Measurements from ENCODE around the gene AHCYL1. TPM values are rescaled to one million over a fixed set of nuclear protein-coding genes. Genes with fewer than 3 reads are reported as not detected.
A peak's percentile ranks its signal among the peaks of the same experiment; 100 is the strongest.
"Not testable (repeated sequence)": the region's sequence is repeated elsewhere in the genome, so short reads cannot be mapped to it uniquely, and the experiment has no call there.

AHCYL1 gene
- total RNA-seq, 1 experiment from 2014 or later = 26.3 TPM

DNA sequence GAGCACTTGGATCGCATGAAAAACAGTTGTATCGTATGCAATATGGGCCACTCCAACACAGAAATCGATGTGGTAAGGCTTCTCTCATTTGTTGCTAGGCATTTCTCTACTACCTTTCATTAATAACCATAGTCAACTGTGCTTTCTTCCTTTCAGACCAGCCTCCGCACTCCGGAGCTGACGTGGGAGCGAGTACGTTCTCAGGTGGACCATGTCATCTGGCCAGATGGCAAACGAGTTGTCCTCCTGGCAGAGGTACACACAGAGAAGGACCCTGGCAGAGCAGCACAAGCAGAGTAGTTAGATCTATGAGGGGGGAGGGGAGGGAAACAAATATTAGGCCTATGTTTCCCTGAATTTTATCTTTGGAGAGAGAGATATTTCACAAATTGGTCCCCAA lies 33.8 kb downstream of the AHCYL1 start:
- in situ Hi-C loops (cut with HindIII; ENCODE audit: low pct_unique_long_range_greater_than_20kb, low sequenced_read_pairs) = no loop called here
- DNase-seq (ENCODE audit: low read depth) = no peak

- DNase-seq (ENCODE audit: low read depth) = no peak
- in situ Hi-C loops (cut with HindIII; ENCODE audit: low pct_unique_long_range_greater_than_20kb, low sequenced_read_pairs) = no loop called here
These were observed 35.2 kb downstream of the AHCYL1 start for GRCh38 chr1:110019770-110020169.

GRCh38 chr1:110021285-110021684 lies 36.7 kb downstream of the AHCYL1 start:
- DNase-seq (ENCODE audit: low read depth) = no peak
- in situ Hi-C loops (cut with HindIII; ENCODE audit: low pct_unique_long_range_greater_than_20kb, low sequenced_read_pairs) = no loop called here

GRCh38 chr1:110024613-110025012 lies 40.0 kb downstream of the AHCYL1 start:
- no peak for DNase-seq (ENCODE audit: low read depth)
- in situ Hi-C loops (cut with HindIII; ENCODE audit: low pct_unique_long_range_greater_than_20kb, low sequenced_read_pairs) = no loop called here

DNA sequence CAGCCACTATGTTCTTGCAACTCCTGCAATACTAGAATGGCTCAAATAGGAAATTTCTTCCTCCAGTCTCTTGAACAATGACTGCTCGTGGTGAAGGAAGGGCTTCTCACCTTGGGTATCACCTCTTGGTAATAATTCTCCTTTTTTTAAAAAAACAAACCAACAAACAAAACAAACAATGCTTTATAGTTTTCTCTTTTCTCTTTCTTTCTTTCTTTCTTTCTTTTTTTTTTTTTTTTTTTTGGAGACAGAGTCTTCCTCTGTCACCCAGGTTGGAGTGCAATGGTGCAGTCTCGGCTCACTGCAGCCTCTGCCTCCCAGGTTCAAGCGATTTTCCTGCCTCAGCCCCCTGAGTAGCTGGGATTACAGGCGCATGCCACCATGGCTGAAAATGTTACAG lies 46.1 kb downstream of the AHCYL1 start:
- in situ Hi-C loops (cut with HindIII; ENCODE audit: low pct_unique_long_range_greater_than_20kb, low sequenced_read_pairs); DNase-seq (ENCODE audit: low read depth): not testable (repeated sequence)

DNA sequence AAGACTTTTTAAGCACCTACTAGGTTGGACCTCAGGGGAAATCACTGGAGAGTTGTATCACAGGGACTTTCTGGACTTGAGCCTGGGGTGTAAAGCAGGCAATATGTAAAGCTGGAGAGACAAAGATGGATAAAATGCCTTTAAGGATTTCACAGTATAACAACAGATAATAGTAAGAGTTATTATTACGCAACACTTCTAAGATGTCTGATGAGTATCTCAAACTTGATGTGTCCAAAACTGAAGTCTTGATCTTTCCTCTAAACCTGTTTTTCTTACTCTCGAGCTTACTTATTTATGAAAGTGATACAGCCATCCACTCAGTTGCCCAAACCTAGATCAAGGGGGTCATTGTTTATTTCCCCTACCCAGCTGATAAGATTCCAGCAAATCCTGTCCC lies 47.8 kb downstream of the AHCYL1 start:
- in situ Hi-C loops (cut with HindIII; ENCODE audit: low pct_unique_long_range_greater_than_20kb, low sequenced_read_pairs) = no loop called here
- DNase-seq (ENCODE audit: low read depth) = no peak

- no peak for DNase-seq (ENCODE audit: low read depth)
- in situ Hi-C loops (cut with HindIII; ENCODE audit: low pct_unique_long_range_greater_than_20kb, low sequenced_read_pairs) = no loop called here
These were observed 48.9 kb downstream of the AHCYL1 start for GRCh38 chr1:110033421-110033820.

DNA sequence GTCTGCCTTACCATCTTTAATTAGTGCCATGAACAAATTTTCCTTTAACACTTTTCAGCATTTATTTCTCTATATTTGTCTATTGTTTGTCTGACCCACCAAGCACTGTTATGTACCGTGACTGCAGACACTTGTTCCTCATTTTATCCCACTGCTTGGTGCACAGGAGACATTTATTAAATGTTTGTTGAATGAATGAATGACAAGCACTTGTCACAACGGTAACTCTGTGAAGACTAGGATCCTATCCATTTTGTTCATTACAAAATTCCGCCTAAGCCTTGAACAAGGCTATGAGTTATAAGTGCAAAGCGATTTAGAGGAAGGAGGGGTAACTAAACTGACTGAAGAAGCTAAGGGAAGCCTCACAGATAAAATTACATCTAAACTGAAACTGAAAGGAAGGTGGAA lies 49.5 kb downstream of the AHCYL1 start:
- in situ Hi-C loops (cut with HindIII; ENCODE audit: low pct_unique_long_range_greater_than_20kb, low sequenced_read_pairs) = no loop called here
- no peak for DNase-seq (ENCODE audit: low read depth)

- in situ Hi-C loops (cut with HindIII; ENCODE audit: low pct_unique_long_range_greater_than_20kb, low sequenced_read_pairs) = no loop called here
These were observed 50.1 kb downstream of the AHCYL1 start, which contains the start of gene STRIP1 for GRCh38 chr1:110034451-110035235. Gene STRIP1 (plus strand): TSS chr1:110034624. CDS start chr1:110034638, 14 bp downstream.

GRCh38 chr1:110035236-110035752 lies 50.7 kb downstream of the AHCYL1 start:
- no peak for DNase-seq (ENCODE audit: low read depth)
- in situ Hi-C loops (cut with HindIII; ENCODE audit: low pct_unique_long_range_greater_than_20kb, low sequenced_read_pairs) = no loop called here

More at GRCh38 chr1:110034451-110035235, 50.1 kb downstream of the AHCYL1 start, which contains the start of gene STRIP1:
- DNase-seq (ENCODE audit: low read depth) = peak; percentile 92

DNA sequence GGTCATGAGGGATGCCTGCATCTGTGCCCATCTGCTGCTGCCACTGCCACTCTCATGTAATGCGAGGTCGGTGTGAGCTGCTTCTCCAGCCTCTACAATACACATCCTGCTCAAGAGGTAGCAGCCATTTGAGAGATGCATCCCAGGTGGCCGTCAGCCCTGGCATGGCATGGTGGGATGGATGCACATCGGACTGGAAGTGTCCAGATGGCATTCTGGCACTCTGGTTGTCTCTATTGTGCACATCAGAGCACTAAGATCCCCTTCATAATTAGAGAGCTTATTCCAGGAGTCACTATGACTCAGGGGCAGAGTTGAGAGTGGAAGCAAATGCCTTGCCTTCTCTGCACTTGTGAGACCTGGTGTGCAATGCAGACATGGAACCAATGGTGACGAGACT lies 53.7 kb downstream of the AHCYL1 start:
- no peak for DNase-seq (ENCODE audit: low read depth)
- in situ Hi-C loops (cut with HindIII; ENCODE audit: low pct_unique_long_range_greater_than_20kb, low sequenced_read_pairs) = no loop called here

GRCh38 chr1:110039641-110040040 lies 55.1 kb downstream of the AHCYL1 start:
- DNase-seq (ENCODE audit: low read depth) = no peak
- in situ Hi-C loops (cut with HindIII; ENCODE audit: low pct_unique_long_range_greater_than_20kb, low sequenced_read_pairs) = no loop called here

DNA sequence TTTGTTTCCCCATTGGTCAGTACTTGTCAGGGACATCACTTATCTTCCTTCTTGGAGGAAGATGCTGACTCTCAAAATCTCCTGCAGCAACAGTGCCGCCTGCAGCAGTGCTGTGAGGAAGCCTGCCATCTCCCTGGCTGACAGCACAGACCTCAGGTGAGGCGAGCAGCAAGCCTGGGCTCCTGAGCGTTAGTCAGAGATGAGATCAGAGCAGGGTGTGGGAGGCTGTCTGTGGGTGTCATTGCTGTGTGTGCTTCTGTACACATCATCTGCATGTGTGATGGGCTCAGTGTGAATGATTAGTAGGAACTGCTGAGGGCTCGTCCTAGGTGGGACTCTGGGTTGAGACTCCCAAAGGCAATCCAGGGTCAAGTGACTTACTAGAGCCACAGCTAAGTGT lies 56.0 kb downstream of the AHCYL1 start:
- DNase-seq (ENCODE audit: low read depth) = no peak
- in situ Hi-C loops (cut with HindIII; ENCODE audit: low pct_unique_long_range_greater_than_20kb, low sequenced_read_pairs) = no loop called here

DNA sequence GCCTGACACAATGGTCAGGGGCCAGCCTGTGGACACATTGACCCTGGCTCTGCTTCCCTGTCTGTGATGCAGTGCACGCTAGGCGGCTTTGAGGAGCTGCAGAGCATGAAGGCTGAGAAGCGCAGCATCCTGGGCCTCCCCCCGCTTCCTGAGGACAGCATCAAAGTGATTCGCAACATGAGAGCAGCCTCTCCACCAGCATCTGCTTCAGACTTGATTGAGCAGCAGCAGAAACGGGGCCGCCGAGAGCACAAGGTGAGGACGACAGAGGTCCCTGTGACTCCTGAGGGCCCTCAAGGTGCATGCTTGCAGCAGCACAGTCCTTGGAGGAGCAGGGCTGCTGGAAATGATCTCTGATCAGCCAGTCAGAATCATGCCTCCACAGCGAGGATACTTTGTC lies 58.5 kb downstream of the AHCYL1 start:
- no peak for DNase-seq (ENCODE audit: low read depth)
- in situ Hi-C loops (cut with HindIII; ENCODE audit: low pct_unique_long_range_greater_than_20kb, low sequenced_read_pairs) = no loop called here

DNA sequence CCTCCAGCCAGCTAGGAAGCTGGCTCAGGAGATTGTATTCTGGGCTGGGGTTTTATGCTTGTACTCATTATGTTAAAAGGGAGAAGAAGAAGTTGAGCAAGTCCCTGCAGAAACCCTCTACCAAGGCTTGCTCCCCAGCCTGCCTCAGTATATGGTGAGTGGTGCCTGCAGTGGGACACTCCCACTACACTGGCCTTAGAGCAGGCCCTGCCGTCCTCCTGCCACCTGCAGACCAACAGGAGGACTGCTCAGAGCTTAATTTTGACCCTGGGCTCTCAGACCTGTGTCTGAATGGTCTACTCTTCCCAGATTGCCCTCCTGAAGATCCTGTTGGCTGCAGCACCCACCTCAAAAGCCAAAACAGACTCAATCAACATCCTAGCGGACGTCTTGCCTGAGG lies 62.9 kb downstream of the AHCYL1 start:
- no peak for DNase-seq (ENCODE audit: low read depth)
- in situ Hi-C loops (cut with HindIII; ENCODE audit: low pct_unique_long_range_greater_than_20kb, low sequenced_read_pairs) = no loop called here

DNA sequence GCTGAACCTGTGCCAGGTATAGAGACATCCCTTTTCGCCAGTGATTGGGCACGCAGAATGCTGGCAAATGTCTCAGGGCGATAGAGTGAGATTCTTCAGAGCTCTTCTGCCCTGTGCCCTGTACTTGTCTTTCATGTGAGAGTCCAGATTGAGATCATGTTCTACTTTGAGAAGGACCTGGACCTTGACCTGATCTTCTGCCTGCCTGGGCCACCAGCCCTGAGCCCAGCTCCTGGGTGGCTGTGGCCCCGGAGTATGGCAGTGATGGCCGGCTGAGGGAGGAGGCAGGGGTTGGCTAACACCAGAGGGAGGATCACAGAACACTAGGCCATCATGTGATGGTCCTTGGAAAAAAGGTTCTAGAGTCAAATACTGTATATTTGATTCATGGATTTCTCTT lies 63.7 kb downstream of the AHCYL1 start:
- DNase-seq (ENCODE audit: low read depth) = no peak
- in situ Hi-C loops (cut with HindIII; ENCODE audit: low pct_unique_long_range_greater_than_20kb, low sequenced_read_pairs) = no loop called here

- no peak for DNase-seq (ENCODE audit: low read depth)
- in situ Hi-C loops (cut with HindIII; ENCODE audit: low pct_unique_long_range_greater_than_20kb, low sequenced_read_pairs) = no loop called here
These were observed 64.5 kb downstream of the AHCYL1 start for GRCh38 chr1:110048923-110049601.

DNA sequence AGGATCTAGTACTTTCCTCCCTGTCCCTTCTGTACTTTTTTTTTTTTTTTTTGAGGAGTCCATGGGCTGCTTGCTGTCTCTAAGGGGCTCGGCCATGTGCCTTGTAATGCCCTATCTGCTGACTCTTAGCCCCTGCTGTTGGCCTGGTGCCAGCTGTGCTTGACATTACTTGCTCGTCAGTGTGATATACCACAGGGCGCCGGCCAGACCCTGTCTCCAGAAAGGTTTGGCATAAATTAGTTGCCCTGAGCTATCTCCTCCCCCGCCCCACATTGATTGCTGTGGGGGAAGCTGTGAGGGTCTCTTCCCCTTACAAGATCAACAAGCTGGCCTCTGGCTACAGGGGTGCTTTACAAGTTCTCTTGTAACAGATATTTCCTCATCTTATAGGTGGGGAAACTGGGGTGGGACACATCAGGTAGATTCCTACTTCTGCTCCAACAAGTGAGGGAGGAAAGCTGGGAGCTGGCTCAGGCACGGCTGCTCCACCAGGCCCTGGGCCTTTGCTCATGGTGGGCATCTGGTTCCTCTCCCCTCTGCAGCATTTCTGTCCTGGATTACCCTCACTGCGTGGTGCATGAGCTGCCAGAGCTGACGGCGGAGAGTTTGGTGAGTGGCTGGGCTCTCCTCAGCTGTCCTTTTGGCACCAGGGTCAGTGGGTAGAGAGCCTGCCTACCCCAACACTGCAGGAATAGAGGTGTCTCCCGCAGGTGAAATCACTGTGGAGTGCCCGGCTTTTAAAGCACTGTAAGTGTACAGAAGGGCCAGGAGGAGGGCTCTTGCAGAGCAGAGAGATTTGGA lies 65.4 kb downstream of the AHCYL1 start:
- DNase-seq (ENCODE audit: low read depth) = no peak
- in situ Hi-C loops (cut with HindIII; ENCODE audit: low pct_unique_long_range_greater_than_20kb, low sequenced_read_pairs) = no loop called here
